Measurements from ENCODE around the gene CREB5. TPM values are rescaled to one million over a fixed set of nuclear protein-coding genes. Genes with fewer than 3 reads are reported as not detected.

CREB5 gene
- polyA plus RNA-seq, 4 donors, result 5.7 to 17.0 (median 8.4) TPM

DNA sequence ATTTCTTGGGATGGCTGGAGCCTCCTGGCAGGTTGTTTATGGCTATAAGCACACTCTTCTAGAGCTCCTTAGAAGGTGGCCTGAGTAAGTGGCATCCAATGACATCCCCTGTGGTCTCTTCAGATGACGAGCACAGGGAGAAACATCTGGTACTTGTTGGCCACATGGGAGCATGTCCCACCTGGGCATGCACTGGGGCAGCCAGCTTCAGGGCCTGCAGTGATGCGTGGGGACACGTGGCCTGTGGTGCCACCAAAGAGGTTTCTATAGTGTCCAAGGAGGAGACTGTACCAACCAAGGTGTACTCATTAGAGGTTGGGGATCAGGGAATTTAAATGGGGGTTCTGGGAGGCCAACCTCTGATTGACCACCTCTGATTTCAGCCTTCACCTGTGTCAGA, 420.4 kb downstream of the CREB5 start:
- DNase-seq (ENCODE audit: low read depth in 4 of 4, low spot score in 2 of 4), result no peak

DNA sequence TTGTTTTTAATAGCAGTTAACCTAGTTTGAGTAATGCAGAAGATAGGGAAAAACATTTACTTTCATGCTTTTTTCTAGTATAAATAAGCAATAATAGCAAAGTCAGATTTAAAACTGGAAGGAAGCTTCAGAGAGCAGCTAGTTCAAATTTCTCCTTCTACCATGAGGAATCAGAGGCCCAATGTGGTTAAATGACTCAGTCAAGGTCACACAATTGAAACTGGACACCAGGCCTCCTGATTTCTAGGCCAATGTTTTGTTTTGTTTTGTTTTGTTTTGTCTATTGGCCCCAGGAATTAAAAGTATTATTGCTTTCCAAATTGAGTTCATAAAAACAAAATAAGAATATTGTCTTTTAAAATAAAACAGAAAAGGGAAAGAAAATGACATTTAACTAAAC, 423.5 kb downstream of the CREB5 start:
- no peak for DNase-seq (ENCODE audit: low read depth in 4 of 4, low spot score in 2 of 4)

DNA sequence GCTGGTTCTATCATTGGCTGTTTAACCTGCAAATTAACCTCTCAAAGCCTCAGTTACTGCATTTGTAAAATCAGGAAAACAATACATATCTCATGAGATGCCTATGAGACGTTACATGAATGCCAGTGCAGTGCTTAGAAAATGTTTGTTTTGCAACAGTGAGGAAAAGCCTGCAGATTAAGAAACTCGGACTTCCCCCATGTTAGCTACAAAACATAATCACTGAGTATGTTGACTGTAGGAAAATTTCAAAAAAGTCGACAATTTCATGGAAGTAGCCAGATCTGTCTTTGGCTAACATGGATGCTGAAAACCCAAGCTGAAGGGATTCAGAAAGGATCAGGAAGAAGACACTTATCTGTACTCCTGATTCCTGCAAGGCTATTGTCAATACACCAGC, 424.4 kb downstream of the CREB5 start:
- no peak for DNase-seq (ENCODE audit: low read depth in 4 of 4, low spot score in 2 of 4)

- no peak for DNase-seq (ENCODE audit: low read depth in 4 of 4, low spot score in 2 of 4)
Observed at GRCh38 chr7:28837216-28837615, 424.9 kb downstream of the CREB5 start.

DNA sequence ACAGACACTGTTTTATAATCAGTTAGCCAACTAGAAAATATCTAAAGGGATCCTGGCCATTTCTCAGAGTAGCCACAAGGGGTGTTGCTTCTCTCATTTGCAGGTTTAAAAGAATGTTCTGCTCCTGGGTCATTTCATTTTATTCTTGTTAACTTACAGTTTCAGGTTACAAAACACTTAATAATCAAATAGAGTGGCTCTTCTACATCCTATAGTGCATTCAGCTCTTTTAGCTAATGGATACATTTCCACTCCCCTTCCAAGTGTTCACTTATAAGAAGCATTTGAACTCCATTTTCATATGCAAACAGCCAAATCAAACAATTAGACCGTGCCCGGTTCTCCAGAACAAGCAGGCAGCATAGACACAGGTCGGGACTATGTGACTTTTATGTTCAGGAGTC, 428.3 kb downstream of the CREB5 start:
- DNase-seq (ENCODE audit: low read depth in 4 of 4, low spot score in 2 of 4), result no peak

GRCh38 chr7:28841766-28842165, 429.4 kb downstream of the CREB5 start:
- no peak for DNase-seq (ENCODE audit: low read depth in 4 of 4, low spot score in 2 of 4)

DNA sequence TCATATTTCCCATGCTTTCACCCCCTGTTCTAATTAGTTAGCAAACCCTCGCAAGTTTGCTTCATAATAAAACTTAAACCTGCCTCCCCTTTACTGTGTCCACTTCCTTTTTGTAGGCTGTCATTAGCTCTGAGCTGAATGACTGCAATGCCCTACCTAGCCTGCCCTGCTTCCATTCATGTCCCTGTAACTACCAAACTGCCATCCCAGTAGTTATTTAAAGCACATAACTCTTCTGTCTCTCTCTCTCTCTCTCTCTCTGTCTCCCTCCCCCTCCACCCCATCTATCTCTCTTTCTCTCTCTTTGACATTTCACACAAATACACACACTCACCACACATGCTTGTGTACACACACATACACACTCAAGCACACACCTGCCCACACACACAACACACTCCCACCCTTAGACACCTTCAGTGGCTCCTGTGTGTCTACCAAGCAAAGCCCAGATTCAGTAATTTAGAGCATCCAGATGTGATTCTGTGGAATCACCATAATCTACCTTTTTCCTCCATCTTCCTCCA, 430.5 kb downstream of the CREB5 start:
- no peak for DNase-seq (ENCODE audit: low read depth in 4 of 4, low spot score in 2 of 4)

DNA sequence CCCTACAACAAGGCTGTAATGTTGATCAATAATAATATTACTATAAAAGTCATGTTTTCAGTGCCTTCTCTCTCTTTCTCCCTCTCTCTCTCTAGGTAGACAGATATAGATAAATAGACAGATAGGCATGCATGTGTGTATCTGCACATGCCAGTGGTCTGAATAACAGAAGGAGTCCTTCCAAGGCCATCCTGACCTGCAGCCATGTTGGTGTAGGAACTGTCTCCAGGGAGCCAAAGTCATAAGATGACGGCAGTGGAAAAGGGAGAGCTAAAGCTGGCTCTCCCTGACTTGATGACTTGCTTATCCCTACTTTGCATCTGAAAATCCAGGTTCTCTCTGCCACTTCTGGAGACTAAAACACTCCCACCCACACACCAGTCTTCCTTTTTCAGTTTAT, 432.8 kb downstream of the CREB5 start:
- no peak for DNase-seq (ENCODE audit: low read depth in 4 of 4, low spot score in 2 of 4)

DNA sequence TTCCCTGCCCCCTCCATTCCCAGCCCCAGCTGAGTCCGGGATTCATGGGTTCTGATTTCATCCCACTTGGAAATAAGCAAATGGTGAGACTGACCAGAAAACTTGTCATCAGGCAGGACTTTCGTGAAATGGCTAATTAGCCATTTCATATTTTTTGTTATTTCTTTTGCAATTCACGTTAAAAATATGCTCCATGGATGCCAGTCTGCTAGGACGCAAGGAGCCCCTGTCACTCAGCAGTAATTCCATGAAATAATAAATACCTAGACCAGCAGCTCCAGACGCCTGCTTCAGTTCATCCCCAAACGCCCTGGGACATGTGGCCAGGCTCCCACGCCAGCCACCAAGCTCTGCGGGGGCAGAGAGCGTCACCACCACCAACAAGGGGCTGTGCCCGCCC, 434.9 kb downstream of the CREB5 start:
- DNase-seq (ENCODE audit: low read depth in 4 of 4, low spot score in 2 of 4), result no peak

DNA sequence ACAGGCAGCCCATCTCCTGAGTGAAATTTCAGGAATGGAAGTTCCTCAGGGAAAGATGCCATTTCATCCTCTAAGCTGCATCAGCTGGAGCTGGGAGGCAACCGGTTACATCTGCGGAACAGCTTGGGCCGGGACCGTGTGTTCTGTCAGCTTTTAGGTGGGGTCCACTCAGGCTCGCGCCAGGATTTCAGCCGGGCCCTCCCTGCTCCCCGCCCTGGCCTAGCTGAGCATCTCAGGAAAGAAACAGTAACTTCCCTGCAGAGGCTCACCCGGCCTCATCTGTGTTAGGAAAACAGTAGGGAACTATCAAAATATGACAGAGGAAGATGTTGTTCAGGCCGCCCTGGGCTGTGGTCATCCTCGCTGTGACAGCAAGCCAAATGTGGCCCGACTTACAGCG, 435.4 kb downstream of the CREB5 start:
- DNase-seq (ENCODE audit: low read depth in 4 of 4, low spot score in 2 of 4), result no peak

DNA sequence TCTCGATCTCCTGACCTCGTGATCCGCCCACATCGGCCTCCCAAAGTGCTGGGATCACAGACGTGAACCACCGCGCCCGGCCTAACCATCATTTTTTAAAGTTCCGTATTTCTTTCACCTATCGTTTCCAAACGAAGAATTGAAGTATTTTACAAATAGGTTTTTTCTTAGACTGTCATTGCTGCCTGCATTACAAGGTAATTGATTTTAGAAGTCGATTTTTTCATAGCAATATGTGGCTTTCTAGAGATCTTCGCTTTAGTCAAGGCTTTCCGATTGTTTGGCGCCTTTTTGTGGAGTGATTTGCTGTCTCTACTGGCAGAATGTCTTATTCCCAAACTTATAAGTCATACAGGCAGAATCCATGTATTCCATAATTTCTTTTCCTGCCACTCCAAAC, 436.6 kb downstream of the CREB5 start:
- DNase-seq (ENCODE audit: low read depth in 4 of 4, low spot score in 2 of 4), result no peak

DNA sequence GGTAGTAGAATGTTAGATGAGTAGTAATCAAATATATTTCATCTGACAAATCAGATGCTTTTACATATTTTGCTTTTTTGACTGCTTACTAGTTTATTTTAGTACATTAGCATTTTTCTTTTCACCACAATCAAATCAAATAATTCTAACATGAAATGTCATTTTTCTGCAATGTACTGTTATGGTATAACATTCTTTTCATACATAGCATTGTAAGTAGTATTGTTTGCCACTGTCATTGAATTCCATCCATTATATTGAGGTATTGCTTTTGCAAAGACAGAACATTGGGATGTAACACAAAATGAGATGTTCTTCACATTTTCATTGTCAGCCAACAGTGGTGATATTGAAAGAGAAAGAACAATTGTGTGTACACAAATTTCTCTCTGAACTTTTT, 438.4 kb downstream of the CREB5 start:
- DNase-seq (ENCODE audit: low read depth in 4 of 4, low spot score in 2 of 4), result no peak

- no peak for DNase-seq (ENCODE audit: low read depth in 4 of 4, low spot score in 2 of 4)
Observed at GRCh38 chr7:28853150-28853549, 440.8 kb downstream of the CREB5 start.

- peak in 3 of 4 donors; percentile 60 to 75 (median 73) for DNase-seq (ENCODE audit: low read depth in 4 of 4, low spot score in 2 of 4)
Observed at GRCh38 chr7:28853834-28854749, 441.8 kb downstream of the CREB5 start.

GRCh38 chr7:28854750-28855074, 442.4 kb downstream of the CREB5 start:
- DNase-seq (ENCODE audit: low read depth in 4 of 4, low spot score in 2 of 4), result no peak

DNA sequence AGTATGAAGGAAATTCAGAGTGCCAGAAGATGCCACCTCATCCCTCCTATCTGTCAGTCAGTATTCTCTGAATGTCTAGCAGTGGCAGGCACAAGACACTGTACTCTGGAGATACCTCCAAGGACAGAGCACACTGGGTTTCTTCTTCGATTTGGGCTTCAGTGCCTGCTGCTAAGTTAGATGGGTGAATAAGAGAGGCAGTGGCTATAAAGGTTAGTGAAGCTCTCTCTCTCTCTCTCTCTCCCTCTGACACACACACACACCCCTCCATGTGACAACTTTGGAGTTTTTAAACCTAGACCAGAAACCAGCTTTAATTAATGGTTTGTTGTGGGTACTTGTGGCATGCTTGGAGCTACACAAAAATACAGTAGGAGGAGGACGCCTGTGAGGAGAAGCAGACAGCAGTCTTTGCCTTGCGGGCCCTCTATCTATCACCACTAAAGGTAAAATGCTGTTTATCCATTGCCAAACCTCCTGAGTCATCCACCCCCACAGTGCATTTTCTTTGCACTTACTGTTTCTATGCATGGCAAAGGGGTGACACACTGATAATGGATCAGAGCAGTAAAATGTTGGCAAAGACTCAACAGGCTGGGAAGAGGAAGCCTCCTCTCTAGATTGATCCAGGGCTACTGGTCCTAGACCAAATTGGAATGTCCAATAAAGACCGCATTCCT, 443.4 kb downstream of the CREB5 start:
- no peak for DNase-seq (ENCODE audit: low read depth in 4 of 4, low spot score in 2 of 4)

DNA sequence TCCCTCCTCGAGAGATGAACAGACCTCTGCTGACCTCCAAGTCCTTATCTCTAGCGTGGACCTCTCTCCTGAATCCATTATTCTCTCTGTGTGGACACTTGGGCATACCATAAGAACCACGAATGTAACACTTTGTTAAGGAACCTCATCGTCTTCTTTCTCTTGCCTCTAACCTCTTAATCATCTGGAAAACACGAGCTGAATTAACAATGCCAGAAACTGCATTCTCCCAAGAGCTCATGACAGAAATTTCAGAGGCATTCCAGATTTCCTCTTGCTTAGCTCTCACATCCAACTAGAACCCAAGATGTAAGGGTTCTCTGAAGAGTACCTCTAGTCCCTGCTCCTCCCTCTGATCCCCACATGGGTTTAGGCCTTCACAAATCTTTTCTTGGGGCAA, 444.3 kb downstream of the CREB5 start:
- DNase-seq (ENCODE audit: low read depth in 4 of 4, low spot score in 2 of 4), result no peak

- DNase-seq (ENCODE audit: low read depth in 4 of 4, low spot score in 2 of 4), result no peak
Observed at GRCh38 chr7:28858206-28858605, 445.9 kb downstream of the CREB5 start.

DNA sequence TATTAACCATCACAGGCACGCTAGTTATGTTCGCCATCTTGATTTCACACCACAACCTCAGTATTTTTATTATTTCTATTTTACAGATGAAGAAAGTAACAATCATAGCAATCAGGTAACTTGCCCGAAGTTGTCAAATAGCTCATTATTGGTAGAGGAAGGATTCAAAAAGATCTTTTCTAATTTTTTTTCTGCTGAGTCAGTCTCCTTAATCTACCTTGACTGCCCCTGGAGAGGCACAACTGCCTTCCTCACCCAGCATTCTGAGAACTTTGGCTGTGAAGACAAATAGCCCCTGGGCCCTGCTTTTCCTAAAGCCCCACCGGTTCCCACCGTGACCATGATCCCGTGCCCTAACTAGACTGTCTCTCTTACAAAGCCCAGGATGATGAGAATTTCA, 446.6 kb downstream of the CREB5 start:
- DNase-seq (ENCODE audit: low read depth in 4 of 4, low spot score in 2 of 4), result no peak

GRCh38 chr7:28861825-28862224, 449.5 kb downstream of the CREB5 start:
- no peak for DNase-seq (ENCODE audit: low read depth in 4 of 4, low spot score in 2 of 4)

- DNase-seq (ENCODE audit: low read depth in 4 of 4, low spot score in 2 of 4), result no peak
Observed at GRCh38 chr7:28862595-28863272, 450.4 kb downstream of the CREB5 start.
